Measurements from ENCODE around the gene FATE1. TPM values are rescaled to one million over a fixed set of nuclear protein-coding genes. Genes with fewer than 3 reads are reported as not detected.

FATE1 gene
- polyA plus RNA-seq, 1 donor from 2014 or later = not detected

DNA sequence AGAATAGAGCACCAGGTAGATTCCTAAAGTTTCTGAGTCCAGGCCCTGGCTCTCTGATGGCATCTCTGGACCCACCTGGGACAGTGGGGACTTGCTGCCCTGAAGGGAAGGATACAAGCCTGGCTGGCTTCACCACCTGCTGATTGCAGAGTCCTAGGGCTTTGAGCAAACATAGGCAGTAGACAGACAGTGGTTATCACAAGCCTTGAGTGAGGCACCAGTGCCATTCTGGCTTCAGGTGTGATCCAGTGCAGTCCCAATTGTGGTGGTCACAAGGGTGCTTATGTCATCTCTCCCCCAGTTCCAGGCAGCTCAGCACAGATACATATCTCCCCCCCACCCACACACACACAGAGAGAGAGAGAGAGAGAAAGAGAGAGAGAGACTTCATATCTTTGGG, 27.1 kb upstream of the FATE1 start:
- no peak overlapping the region for H3K9ac ChIP-seq (ENCODE audit: low read length)
- no peaks in the 10 kb centered on the region for H3K27me3 ChIP-seq (ENCODE audit: insufficient read depth, low read depth, low read length)
- no peak for TF ChIP-seq MXI1 (conservative IDR thresholded peaks at IDR 0.05; ENCODE audit: poor library complexity, severe bottlenecking)
- TF ChIP-seq CTCF (IDR thresholded peaks at IDR 0.05; ENCODE audit: poor library complexity, severe bottlenecking) = no peak
- TF ChIP-seq, protein P1, sequence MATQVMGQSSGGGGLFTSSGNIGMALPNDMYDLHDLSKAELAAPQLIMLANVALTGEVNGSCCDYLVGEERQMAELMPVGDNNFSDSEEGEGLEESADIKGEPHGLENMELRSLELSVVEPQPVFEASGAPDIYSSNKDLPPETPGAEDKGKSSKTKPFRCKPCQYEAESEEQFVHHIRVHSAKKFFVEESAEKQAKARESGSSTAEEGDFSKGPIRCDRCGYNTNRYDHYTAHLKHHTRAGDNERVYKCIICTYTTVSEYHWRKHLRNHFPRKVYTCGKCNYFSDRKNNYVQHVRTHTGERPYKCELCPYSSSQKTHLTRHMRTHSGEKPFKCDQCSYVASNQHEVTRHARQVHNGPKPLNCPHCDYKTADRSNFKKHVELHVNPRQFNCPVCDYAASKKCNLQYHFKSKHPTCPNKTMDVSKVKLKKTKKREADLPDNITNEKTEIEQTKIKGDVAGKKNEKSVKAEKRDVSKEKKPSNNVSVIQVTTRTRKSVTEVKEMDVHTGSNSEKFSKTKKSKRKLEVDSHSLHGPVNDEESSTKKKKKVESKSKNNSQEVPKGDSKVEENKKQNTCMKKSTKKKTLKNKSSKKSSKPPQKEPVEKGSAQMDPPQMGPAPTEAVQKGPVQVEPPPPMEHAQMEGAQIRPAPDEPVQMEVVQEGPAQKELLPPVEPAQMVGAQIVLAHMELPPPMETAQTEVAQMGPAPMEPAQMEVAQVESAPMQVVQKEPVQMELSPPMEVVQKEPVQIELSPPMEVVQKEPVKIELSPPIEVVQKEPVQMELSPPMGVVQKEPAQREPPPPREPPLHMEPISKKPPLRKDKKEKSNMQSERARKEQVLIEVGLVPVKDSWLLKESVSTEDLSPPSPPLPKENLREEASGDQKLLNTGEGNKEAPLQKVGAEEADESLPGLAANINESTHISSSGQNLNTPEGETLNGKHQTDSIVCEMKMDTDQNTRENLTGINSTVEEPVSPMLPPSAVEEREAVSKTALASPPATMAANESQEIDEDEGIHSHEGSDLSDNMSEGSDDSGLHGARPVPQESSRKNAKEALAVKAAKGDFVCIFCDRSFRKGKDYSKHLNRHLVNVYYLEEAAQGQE (IDR thresholded peaks at IDR 0.05; ENCODE audit: borderline replicate concordance) = no peak

DNA sequence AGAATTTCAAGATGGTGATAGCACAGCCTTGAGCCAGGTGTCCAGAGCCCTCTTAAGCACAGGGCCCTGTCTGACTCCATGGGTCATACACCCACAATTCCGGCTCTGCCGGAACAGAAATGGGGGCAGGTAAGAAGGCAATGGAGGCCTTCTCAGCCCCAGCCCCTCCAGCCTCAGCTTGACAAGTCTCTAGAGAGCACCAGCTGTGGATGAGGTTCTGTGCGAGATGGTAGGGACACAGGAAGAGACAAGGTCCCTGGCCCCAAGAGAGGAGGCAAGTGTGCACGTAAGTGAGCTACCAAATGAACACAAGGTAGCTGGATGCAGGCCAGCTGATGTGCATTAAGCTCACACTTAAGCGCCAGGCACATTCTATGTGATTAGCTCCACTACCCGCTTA, 23.0 kb upstream of the FATE1 start:
- no peak overlapping the region for H3K27ac ChIP-seq (ENCODE audit: low read length)
- no peaks in the 10 kb centered on the region for H4K20me1 ChIP-seq (ENCODE audit: insufficient read depth)
- H3K27me3 ChIP-seq (ENCODE audit: insufficient read depth, low read depth, low read length) = no peaks in the 10 kb centered on the region
- H3F3A ChIP-seq (ENCODE audit: insufficient read depth, low read length, poor library complexity, severe bottlenecking) = no peaks in the 10 kb centered on the region
- no peak overlapping the region for H2AFZ ChIP-seq (ENCODE audit: low read depth, low read length)
- H3K4me3 ChIP-seq (ENCODE audit: low read length) = no peak overlapping the region
- H3K79me2 ChIP-seq (replicated peaks; ENCODE audit: insufficient read depth, low read length) = no peaks in the 10 kb centered on the region
- no peaks in the 10 kb centered on the region for H3K36me3 ChIP-seq (ENCODE audit: insufficient read depth, low read length)
- H3K9ac ChIP-seq (ENCODE audit: low read length) = no peak overlapping the region
- no peak overlapping the region for H3K4me2 ChIP-seq (ENCODE audit: low read length)
- TF ChIP-seq, protein P1 (IDR thresholded peaks at IDR 0.05; ENCODE audit: borderline replicate concordance) = no peak
- TF ChIP-seq CTCF (IDR thresholded peaks at IDR 0.05; ENCODE audit: poor library complexity, severe bottlenecking) = no peak
- no peak for TF ChIP-seq EP300 (conservative IDR thresholded peaks at IDR 0.05; ENCODE audit: poor library complexity, severe bottlenecking)
- no peak for TF ChIP-seq TAF1 (IDR thresholded peaks at IDR 0.05; ENCODE audit: low read depth)
- no peak for TF ChIP-seq RAD21 (conservative IDR thresholded peaks at IDR 0.05)
- no peak for TF ChIP-seq POLR2AphosphoS5 (IDR thresholded peaks at IDR 0.05)
- no peak for TF ChIP-seq EZH2 (IDR thresholded peaks at IDR 0.05; ENCODE audit: borderline replicate concordance, insufficient read depth, low read length, poor library complexity, severe bottlenecking)
- no peak for TF ChIP-seq SMC3 (conservative IDR thresholded peaks at IDR 0.05; ENCODE audit: poor library complexity)
- TF ChIP-seq MXI1 (conservative IDR thresholded peaks at IDR 0.05; ENCODE audit: poor library complexity, severe bottlenecking) = no peak
- no peaks in the 10 kb centered on the region for H3K9me2 ChIP-seq (ENCODE audit: insufficient read depth, low read length)
- H3K9me3 ChIP-seq (ENCODE audit: low read length) = no peaks in the 10 kb centered on the region

More for the DNA sequence above, 27.1 kb upstream of the FATE1 start:
- H3K36me3 ChIP-seq (ENCODE audit: insufficient read depth, low read length) = no peaks in the 10 kb centered on the region
- no peak overlapping the region for H3K4me2 ChIP-seq (ENCODE audit: low read length)
- no peak overlapping the region for H3K4me3 ChIP-seq (ENCODE audit: low read length)
- H4K20me1 ChIP-seq (ENCODE audit: insufficient read depth) = no peaks in the 10 kb centered on the region
- H3K9me3 ChIP-seq (ENCODE audit: low read length) = no peaks in the 10 kb centered on the region
- H3K27ac ChIP-seq (ENCODE audit: low read length) = no peak overlapping the region
- H3F3A ChIP-seq (ENCODE audit: insufficient read depth, low read length, poor library complexity, severe bottlenecking) = no peaks in the 10 kb centered on the region
- no peaks in the 10 kb centered on the region for H3K79me2 ChIP-seq (replicated peaks; ENCODE audit: insufficient read depth, low read length)
- H2AFZ ChIP-seq (ENCODE audit: low read depth, low read length) = no peak overlapping the region
- H3K9me2 ChIP-seq (ENCODE audit: insufficient read depth, low read length) = no peaks in the 10 kb centered on the region
